Common myeloid progenitor, CD34-positive (primary cell): Measurements from ENCODE around the gene PC.

Experiments used
- CTCF ChIA-PET: fragments of 350-600 bp; sonication (Branson Sonifier 250); formaldehyde crosslinking; loops from one replicate; lab custom pipeline; 2021; ENCODE audit warnings: antibody characterized with exemption; lab: Charles Lee
- POLR2A ChIA-PET: fragments of 350-600 bp; sonication (Branson Sonifier 250); formaldehyde crosslinking; loops from one replicate; lab custom pipeline; 2021; ENCODE audit warnings: antibody characterized with exemption; lab: Charles Lee
- DNase-seq, 3 donors: peaks; one replicate each; pipeline versions ENCODE4 v3.0.0 to v3.0.0-alpha.2; 2013
- H3K27ac ChIP-seq, 2 experiments: 1 replicate in 1 of 2; 2 replicates in 1 of 2; pipeline ENCODE4 v1.7.0; 2013; ENCODE audit warnings: inconsistent platforms in 2 of 2, low read length in 2 of 2, mild to moderate bottlenecking in 2 of 2, low read depth in 1 of 2, moderate library complexity in 1 of 2; ENCODE audit not compliant: severe bottlenecking in 2 of 2, insufficient read depth in 1 of 2, poor library complexity in 1 of 2
- H3K27me3 ChIP-seq, 5 experiments: replicated peaks in 2 of 5; 1 replicate in 3 of 5; 2 replicates in 2 of 5; pipeline versions ENCODE4 v1.6.1 to v1.7.0; 2013; ENCODE audit warnings: low read length in 4 of 5, mild to moderate bottlenecking in 2 of 5, moderate library complexity in 2 of 5, inconsistent platforms in 1 of 5; ENCODE audit not compliant: insufficient read depth in 5 of 5, control insufficient read depth in 4 of 5
- H3K36me3 ChIP-seq, 4 experiments: 1 replicate in 2 of 4; 2 replicates in 2 of 4; pipeline versions ENCODE4 v1.6.1 to v1.7.0; 2013; ENCODE audit warnings: low read length in 3 of 4, control low read depth in 1 of 4, mild to moderate bottlenecking in 1 of 4; ENCODE audit not compliant: control insufficient read depth in 4 of 4, insufficient read depth in 4 of 4
- H3K4me1 ChIP-seq, 4 experiments: 1 replicate in 3 of 4; 2 replicates in 1 of 4; pipeline versions ENCODE4 v1.6.1 to v1.7.1; 2013; ENCODE audit warnings: low read length in 3 of 4, mild to moderate bottlenecking in 3 of 4, control low read depth in 1 of 4, inconsistent platforms in 1 of 4, moderate library complexity in 1 of 4; ENCODE audit not compliant: control insufficient read depth in 4 of 4, insufficient read depth in 4 of 4; ENCODE audit errors: control extremely low read depth in 1 of 4
- H3K4me3 ChIP-seq, 7 experiments: 1 replicate in 4 of 7; 2 replicates in 3 of 7; pipeline versions ENCODE4 v1.5.1 to v1.7.0; 2013; ENCODE audit warnings: mild to moderate bottlenecking in 7 of 7, low read length in 6 of 7, moderate library complexity in 6 of 7, inconsistent platforms in 2 of 7, low read depth in 2 of 7, control low read depth in 1 of 7; ENCODE audit not compliant: insufficient read depth in 4 of 7, control insufficient read depth in 1 of 7; ENCODE audit errors: extremely low read depth in 1 of 7
- H3K9me3 ChIP-seq, 5 experiments: 1 replicate in 4 of 5; 2 replicates in 1 of 5; pipeline versions ENCODE4 v1.6.1 to v1.7.1; 2013; ENCODE audit warnings: low read length in 4 of 5, mild to moderate bottlenecking in 2 of 5, inconsistent platforms in 1 of 5, low read depth in 1 of 5, moderate library complexity in 1 of 5; ENCODE audit not compliant: control insufficient read depth in 4 of 5, insufficient read depth in 2 of 5; ENCODE audit errors: control extremely low read depth in 1 of 5
- WGBS: methylation state at CpG from one replicate; pipeline ENCODE4 v1.1.5; 2013; ENCODE audit not compliant: insufficient coverage; 5-methylcytosine and 5-hydroxymethylcytosine counted together

PC gene

GRCh38 chr11:66888282-66888681, 69.9 kb downstream of the PC start:
- no peaks in the 10 kb centered on the region for H3K36me3 ChIP-seq
- POLR2A ChIA-PET, result no interaction called here
- H3K9me3 ChIP-seq, result no peaks in the 10 kb centered on the region
- H3K4me3 ChIP-seq, result no peak overlapping the region
- no peak for DNase-seq
- CTCF ChIA-PET, result no interaction called here
- H3K27ac ChIP-seq, result no peak overlapping the region
- WGBS, result 97% methylated on average over 9 of the region's 10 CpGs
- H3K4me1 ChIP-seq, result peaks cover 0 to 5% (median 0%) of the 10 kb centered on the region in 4 experiments
- H3K27me3 ChIP-seq, result peaks cover 0 to 2% (median 0%) of the 10 kb centered on the region in 5 experiments

- peaks cover 0 to 5% (median 0%) of the 10 kb centered on the region in 4 experiments for H3K4me1 ChIP-seq
- CTCF ChIA-PET, result interaction anchor here (1.2 kb wide), 1 partner anchor 192 kb away, joined by 4 read pairs; no protein-coding TSS in a partner anchor
- no peak for DNase-seq
- H3K27ac ChIP-seq, result no peak overlapping the region
- POLR2A ChIA-PET, result no interaction called here
- H3K27me3 ChIP-seq, result no peaks in the 10 kb centered on the region
- WGBS, result 96% methylated on average over 11 of the region's 11 CpGs
- H3K9me3 ChIP-seq, result no peaks in the 10 kb centered on the region
- H3K36me3 ChIP-seq, result no peaks in the 10 kb centered on the region
- no peak overlapping the region for H3K4me3 ChIP-seq
Measured at GRCh38 chr11:66887526-66887925, 70.7 kb downstream of the PC start.

- WGBS, result 98% methylated on average over 15 of the region's 15 CpGs
Measured at GRCh38 chr11:66886671-66887221, 71.4 kb downstream of the PC start.

GRCh38 chr11:66885950-66886440, 72.2 kb downstream of the PC start:
- no peak for DNase-seq
- POLR2A ChIA-PET, result no interaction called here
- H3K4me1 ChIP-seq, result peaks cover 2 to 6% (median 5%) of the 10 kb centered on the region in 4 experiments
- CTCF ChIA-PET, result interaction anchor here (0.8 to 1.0 kb wide), 2 partner anchors 16 to 19 kb away, joined by 3 read pairs; no protein-coding TSS in a partner anchor
- WGBS, result 97% methylated on average over 10 of the region's 11 CpGs
- H3K36me3 ChIP-seq, result no peaks in the 10 kb centered on the region
- H3K9me3 ChIP-seq, result no peaks in the 10 kb centered on the region
- H3K27ac ChIP-seq, result no peak overlapping the region
- no peaks in the 10 kb centered on the region for H3K27me3 ChIP-seq
- no peak overlapping the region for H3K4me3 ChIP-seq

More at GRCh38 chr11:66886671-66887221, 71.4 kb downstream of the PC start:
- Histone ChIP-seq H3K36me3 (no peaks in the 10 kb centered on the region), H3K4me3 (no peak overlapping the region), H3K9me3 (no peaks in the 10 kb centered on the region), H3K4me1 (no peaks in the 10 kb centered on the region), H3K27ac (no peak overlapping the region), H3K27me3 (no peaks in the 10 kb centered on the region)
- POLR2A ChIA-PET, result no interaction called here
- CTCF ChIA-PET, result interaction anchor here (1.0 to 1.2 kb wide), 2 partner anchors 17 to 191 kb away, joined by 3 to 4 read pairs; no protein-coding TSS in a partner anchor
- no peak for DNase-seq

GRCh38 chr11:66885469-66885868, 72.7 kb downstream of the PC start:
- H3K4me1 ChIP-seq, result peaks cover 6 to 11% (median 10%) of the 10 kb centered on the region in 4 experiments
- CTCF ChIA-PET, result interaction anchor here (0.8 to 4.0 kb wide), 2 partner anchors 18 to 47 kb away, joined by 3 to 15 read pairs; no protein-coding TSS in a partner anchor
- no peak for DNase-seq
- no peak overlapping the region for H3K4me3 ChIP-seq
- no peaks in the 10 kb centered on the region for H3K27me3 ChIP-seq
- 98% methylated on average over 4 of the region's 4 CpGs for WGBS
- H3K36me3 ChIP-seq, result no peaks in the 10 kb centered on the region
- H3K9me3 ChIP-seq, result no peaks in the 10 kb centered on the region
- POLR2A ChIA-PET, result interaction anchor here (0.6 kb wide), 1 partner anchor 133 kb away, joined by 4 read pairs; no protein-coding TSS in a partner anchor
- H3K27ac ChIP-seq, result no peak overlapping the region

GRCh38 chr11:66884443-66884842, 73.7 kb downstream of the PC start:
- Histone ChIP-seq H3K4me3 (no peak overlapping the region), H3K27me3 (no peaks in the 10 kb centered on the region), H3K36me3 (no peaks in the 10 kb centered on the region), H3K27ac (no peak overlapping the region), H3K9me3 (no peaks in the 10 kb centered on the region), H3K4me1 (peaks cover 9 to 18% (median 17%) of the 10 kb centered on the region in 4 experiments)
- ChIA-PET CTCF (interaction anchor here (0.6 to 4.1 kb wide), 7 partner anchors 13 to 594 kb away, joined by 3 to 22 read pairs (median 6); no protein-coding TSS in a partner anchor), POLR2A (no interaction called here)
- WGBS, result 96% methylated on average over 4 of the region's 4 CpGs
- no peak for DNase-seq
